Measurements from ENCODE around the gene SNX21. TPM values are rescaled to one million over a fixed set of nuclear protein-coding genes. Genes with fewer than 3 reads are reported as not detected.

The SNX21 gene
- total and polyA plus RNA-seq, 12 donors, result 35.1 to 183 (median 73.8) TPM

DNA sequence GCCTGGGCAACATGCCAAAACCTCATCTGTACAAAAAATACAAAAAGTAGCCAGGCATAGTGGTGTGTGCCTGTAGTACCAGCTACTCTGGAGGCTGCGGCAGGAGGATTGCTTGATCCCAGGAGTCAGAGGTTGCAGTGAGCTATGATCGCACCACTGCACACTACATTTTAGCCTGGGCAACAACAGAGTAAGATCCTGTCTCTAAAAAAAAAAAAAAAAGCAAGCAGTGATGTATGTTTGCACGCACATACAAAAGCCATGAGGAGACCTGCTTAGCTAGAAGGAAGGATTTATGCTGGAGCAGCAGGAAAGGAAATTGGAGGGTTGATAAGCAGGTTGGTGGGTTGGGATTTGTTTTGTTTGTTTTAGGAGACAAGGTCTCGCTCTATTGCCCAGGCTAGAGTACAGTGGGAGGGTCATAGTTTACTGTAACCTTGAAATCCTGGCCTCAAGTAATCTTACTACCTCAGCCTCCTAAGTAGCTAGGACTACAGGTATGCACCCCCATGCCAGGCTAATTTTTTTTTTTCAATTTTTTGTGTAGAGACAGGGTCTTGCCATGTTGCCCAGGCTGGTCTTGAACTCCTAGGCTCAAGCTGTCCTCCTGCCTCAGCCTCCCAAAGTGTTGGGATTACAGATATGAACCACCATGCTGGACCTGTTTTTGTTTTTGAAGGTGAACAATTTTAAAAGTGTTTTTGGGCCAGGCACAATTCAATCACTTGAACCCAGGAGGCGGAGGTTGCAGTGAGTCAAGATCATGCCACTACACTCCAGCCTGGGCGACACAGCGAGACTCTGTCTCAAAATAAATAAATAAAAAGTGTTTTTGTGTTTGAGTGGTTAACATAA is 27.8 kb downstream of the SNX21 start:
- 86 to 95% (median 94%) methylated on average over 7 of the region's 7 CpGs for WGBS, 4 donors
- Histone ChIP-seq H3K36me3 (replicated peaks in 1 of 2) (no peaks in the 10 kb centered on the region), H3K27ac (peak overlapping the region in 2 of 5 donors; percentile 1 to 51), H3K27me3 (no peaks in the 10 kb centered on the region), H3K9me3 (replicated peaks in 1 of 3) (no peaks in the 10 kb centered on the region), H3K4me1 (replicated peaks in 1 of 2) (peaks cover 4 to 17% of the 10 kb centered on the region in 2 donors), H3K4me3 (no peak overlapping the region)
- DNase-seq, result peak in 1 of 7 donors; percentile 54
- intact Hi-C loops (cut with DNase I), result no loop called here
- TF ChIP-seq, protein P1, sequence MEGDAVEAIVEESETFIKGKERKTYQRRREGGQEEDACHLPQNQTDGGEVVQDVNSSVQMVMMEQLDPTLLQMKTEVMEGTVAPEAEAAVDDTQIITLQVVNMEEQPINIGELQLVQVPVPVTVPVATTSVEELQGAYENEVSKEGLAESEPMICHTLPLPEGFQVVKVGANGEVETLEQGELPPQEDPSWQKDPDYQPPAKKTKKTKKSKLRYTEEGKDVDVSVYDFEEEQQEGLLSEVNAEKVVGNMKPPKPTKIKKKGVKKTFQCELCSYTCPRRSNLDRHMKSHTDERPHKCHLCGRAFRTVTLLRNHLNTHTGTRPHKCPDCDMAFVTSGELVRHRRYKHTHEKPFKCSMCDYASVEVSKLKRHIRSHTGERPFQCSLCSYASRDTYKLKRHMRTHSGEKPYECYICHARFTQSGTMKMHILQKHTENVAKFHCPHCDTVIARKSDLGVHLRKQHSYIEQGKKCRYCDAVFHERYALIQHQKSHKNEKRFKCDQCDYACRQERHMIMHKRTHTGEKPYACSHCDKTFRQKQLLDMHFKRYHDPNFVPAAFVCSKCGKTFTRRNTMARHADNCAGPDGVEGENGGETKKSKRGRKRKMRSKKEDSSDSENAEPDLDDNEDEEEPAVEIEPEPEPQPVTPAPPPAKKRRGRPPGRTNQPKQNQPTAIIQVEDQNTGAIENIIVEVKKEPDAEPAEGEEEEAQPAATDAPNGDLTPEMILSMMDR (IDR thresholded peaks at IDR 0.05), result no peak
- no peak for TF ChIP-seq POLR2A (IDR thresholded peaks at IDR 0.05)

DNA sequence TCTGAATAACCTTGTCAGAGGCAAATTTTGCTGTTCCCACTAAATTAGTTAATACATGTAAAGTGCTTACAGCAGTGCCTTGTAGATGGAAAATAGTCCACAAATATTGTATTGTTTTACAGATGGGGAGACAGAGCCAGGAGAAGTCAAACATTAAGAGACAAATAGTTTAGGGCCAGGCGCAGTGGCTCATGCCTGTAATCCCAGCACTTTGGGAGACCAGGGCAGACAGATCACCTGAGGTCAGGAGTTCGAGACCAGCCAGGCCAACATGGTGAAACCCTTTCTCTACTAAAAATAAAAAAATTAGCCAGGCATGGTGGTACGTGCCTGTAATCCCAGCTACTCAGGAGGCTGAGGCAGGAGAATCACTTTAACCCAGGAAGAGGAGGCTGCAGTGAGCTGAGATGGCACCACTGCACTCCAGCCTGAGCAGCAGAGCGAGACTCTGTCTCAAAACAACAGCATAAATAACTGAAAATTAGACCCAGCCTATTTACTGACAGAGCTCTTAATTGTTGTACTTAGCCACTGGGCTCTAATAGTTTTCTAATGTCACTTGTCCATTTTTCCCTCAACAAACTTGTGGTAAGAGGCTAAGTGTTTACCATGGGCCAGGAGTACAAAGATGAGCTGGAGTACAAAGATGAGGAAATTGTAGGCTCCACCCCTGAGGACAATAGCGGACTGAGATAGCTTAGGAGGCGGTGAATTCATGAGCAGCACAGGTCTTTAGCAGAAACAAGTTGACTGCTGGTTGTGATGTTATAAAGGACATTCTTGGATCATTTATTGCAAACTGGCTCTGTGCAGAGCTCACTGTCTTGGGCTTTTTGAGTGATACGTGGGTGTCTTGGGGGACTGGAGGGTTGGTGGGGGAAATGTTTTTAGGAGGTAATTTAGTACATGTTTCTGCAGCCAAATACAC is 30.2 kb downstream of the SNX21 start:
- intact Hi-C loops (cut with DNase I), result no loop called here
- TF ChIP-seq, protein P1 (IDR thresholded peaks at IDR 0.05), result no peak
- TF ChIP-seq POLR2A (IDR thresholded peaks at IDR 0.05), result no peak
- WGBS, 4 donors, result 83 to 90% (median 90%) methylated on average over 6 to 7 of the region's 7 CpGs
- no peak for DNase-seq
- Histone ChIP-seq H3K9me3 (replicated peaks in 1 of 3) (no peaks in the 10 kb centered on the region), H3K4me1 (replicated peaks in 1 of 2) (peaks cover 9 to 18% of the 10 kb centered on the region in 2 donors), H3K4me3 (no peak overlapping the region), H3K27ac (no peak overlapping the region), H3K27me3 (no peaks in the 10 kb centered on the region), H3K36me3 (replicated peaks in 1 of 2) (no peaks in the 10 kb centered on the region)

DNA sequence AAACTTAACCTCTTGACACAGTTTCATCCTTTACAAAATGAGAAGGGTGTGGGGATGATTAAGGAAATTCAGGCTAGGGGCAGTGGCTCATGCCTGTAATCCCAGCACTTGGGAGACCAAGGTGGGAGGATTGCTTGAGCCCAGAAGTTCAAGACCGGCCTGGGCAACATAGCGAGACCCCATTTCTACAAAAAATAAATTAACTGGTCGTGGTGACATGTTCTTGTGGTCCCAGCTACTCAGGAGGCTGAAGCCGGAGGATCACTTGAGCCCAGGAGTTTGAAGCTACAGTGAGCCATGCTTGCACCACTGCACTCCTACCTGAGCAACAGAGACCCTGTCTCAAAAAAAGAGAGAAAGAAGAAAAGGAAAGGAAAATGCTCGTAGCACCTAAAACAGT is 32.9 kb downstream of the SNX21 start:
- H3K4me3 ChIP-seq, result no peak overlapping the region
- TF ChIP-seq, protein P1 (IDR thresholded peaks at IDR 0.05), result no peak
- TF ChIP-seq POLR2A (IDR thresholded peaks at IDR 0.05), result no peak
- intact Hi-C loops (cut with DNase I), result no loop called here
- peaks cover 12 to 15% of the 10 kb centered on the region in 2 donors for H3K4me1 ChIP-seq (replicated peaks in 1 of 2)
- H3K36me3 ChIP-seq (replicated peaks in 1 of 2), result no peaks in the 10 kb centered on the region
- no peaks in the 10 kb centered on the region for H3K9me3 ChIP-seq (replicated peaks in 1 of 3)
- no peak for DNase-seq
- 92 to 98% (median 95%) methylated on average over 5 of the region's 5 CpGs for WGBS, 4 donors
- no peaks in the 10 kb centered on the region for H3K27me3 ChIP-seq
- H3K27ac ChIP-seq, result peak overlapping the region in 1 of 5 donors; percentile 75
